GM12892 (cell line): ENCODE measurements around the gene SLC35A3.

ENCODE experiments used
- POLR2A ChIP-seq: IDR thresholded peaks from 2 replicates; pipeline ENCODE4 v1.6.1; 2011; ENCODE audit warnings: low read depth, low read length, control low read depth
- POLR2AphosphoS5 ChIP-seq: IDR thresholded peaks from 2 replicates; pipeline ENCODE4 v1.6.1; 2011; ENCODE audit warnings: low read depth, low read length, control low read depth
- TAF1 ChIP-seq: IDR thresholded peaks from 2 replicates; pipeline ENCODE4 v1.6.1; 2011; ENCODE audit warnings: low read depth, mild to moderate bottlenecking, control low read depth, low read length, borderline replicate concordance

- TF ChIP-seq POLR2AphosphoS5 (no peak), POLR2A (no peak), TAF1 (no peak)
These were observed 14.4 kb upstream of the SLC35A3 start for GRCh38 chr1:99955375-99955774.
